D721Med (cell line): ENCODE results near the gene HRK.

ENCODE experiments used
- DNase-seq: peaks from one replicate; pipeline ENCODE4 v3.0.0; 2011; ENCODE audit warnings: low spot score; ENCODE audit not compliant: insufficient read length
- FAIRE-seq: peaks from 2 replicates; lab custom pipeline; 2011; peaks lifted over from hg19 to GRCh38; lab: Jason Lieb, UNC
- CTCF ChIP-seq: IDR thresholded peaks from 2 replicates; pipeline ENCODE4 v1.5.1; 2012; ENCODE audit warnings: mild to moderate bottlenecking, control low read depth; ENCODE audit not compliant: insufficient read depth; ENCODE audit errors: missing control alignments

The HRK gene

GRCh38 chr12:116806845-116807440, 74.3 kb downstream of the HRK start:
- no peak for FAIRE-seq
- no peak for DNase-seq

More at GRCh38 chr12:116806845-116807440, 74.3 kb downstream of the HRK start:
- TF ChIP-seq CTCF = no peak
